Measurements from ENCODE around the gene SLC38A2.

SLC38A2 gene

DNA sequence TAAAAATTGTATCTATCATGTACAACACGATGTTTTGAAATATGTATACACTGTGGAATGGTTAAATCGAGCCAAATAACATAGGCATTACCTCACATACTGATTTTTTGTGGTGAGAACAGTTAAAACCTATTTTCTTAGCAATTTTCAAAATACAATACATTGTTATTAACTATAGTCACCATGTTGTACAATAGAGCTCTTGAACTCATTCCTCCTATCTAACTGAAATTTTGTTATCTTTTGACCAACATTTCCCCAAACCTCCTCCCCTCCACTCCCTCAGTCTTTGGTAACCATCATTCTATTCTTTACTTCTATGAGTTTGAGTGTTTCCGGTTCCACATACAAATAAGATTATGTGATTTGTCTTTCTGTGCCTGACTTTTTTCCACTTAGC lies 6.8 kb upstream of the SLC38A2 start (continued):
- TF ChIP-seq, protein P1, sequence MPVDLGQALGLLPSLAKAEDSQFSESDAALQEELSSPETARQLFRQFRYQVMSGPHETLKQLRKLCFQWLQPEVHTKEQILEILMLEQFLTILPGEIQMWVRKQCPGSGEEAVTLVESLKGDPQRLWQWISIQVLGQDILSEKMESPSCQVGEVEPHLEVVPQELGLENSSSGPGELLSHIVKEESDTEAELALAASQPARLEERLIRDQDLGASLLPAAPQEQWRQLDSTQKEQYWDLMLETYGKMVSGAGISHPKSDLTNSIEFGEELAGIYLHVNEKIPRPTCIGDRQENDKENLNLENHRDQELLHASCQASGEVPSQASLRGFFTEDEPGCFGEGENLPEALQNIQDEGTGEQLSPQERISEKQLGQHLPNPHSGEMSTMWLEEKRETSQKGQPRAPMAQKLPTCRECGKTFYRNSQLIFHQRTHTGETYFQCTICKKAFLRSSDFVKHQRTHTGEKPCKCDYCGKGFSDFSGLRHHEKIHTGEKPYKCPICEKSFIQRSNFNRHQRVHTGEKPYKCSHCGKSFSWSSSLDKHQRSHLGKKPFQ (tag by site-specific recombination; IDR thresholded peaks at IDR 0.05): no peak
- TF ChIP-seq ZNF521 (tag by site-specific recombination; IDR thresholded peaks at IDR 0.05) (no peak), ZNF121 (tag by site-specific recombination; IDR thresholded peaks at IDR 0.05) (no peak), ZNF138 (tag by site-specific recombination; IDR thresholded peaks at IDR 0.05; ENCODE audit: borderline replicate concordance) (no peak), HOXC10 (CRISPR knock-in tag; IDR thresholded peaks at IDR 0.05) (no peak), MZF1 (tag by site-specific recombination; IDR thresholded peaks at IDR 0.05; ENCODE audit: borderline replicate concordance) (no peak), ZNF544 (tag by site-specific recombination; IDR thresholded peaks at IDR 0.05) (no peak), ZNF560 (tag by site-specific recombination; IDR thresholded peaks at IDR 0.05; ENCODE audit: borderline replicate concordance) (no peak), ZFHX2 (tag by site-specific recombination; conservative IDR thresholded peaks at IDR 0.05) (no peak), ZSCAN16 (tag by site-specific recombination; IDR thresholded peaks at IDR 0.05) (no peak), ZNF140 (tag by site-specific recombination; IDR thresholded peaks at IDR 0.05) (no peak), ZFP41 (tag by site-specific recombination; IDR thresholded peaks at IDR 0.05; ENCODE audit: borderline replicate concordance) (no peak)
- TF ChIP-seq, protein P2, sequence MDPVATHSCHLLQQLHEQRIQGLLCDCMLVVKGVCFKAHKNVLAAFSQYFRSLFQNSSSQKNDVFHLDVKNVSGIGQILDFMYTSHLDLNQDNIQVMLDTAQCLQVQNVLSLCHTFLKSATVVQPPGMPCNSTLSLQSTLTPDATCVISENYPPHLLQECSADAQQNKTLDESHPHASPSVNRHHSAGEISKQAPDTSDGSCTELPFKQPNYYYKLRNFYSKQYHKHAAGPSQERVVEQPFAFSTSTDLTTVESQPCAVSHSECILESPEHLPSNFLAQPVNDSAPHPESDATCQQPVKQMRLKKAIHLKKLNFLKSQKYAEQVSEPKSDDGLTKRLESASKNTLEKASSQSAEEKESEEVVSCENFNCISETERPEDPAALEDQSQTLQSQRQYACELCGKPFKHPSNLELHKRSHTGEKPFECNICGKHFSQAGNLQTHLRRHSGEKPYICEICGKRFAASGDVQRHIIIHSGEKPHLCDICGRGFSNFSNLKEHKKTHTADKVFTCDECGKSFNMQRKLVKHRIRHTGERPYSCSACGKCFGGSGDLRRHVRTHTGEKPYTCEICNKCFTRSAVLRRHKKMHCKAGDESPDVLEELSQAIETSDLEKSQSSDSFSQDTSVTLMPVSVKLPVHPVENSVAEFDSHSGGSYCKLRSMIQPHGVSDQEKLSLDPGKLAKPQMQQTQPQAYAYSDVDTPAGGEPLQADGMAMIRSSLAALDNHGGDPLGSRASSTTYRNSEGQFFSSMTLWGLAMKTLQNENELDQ (tag by site-specific recombination; IDR thresholded peaks at IDR 0.05; ENCODE audit: low read depth): no peak

DNA sequence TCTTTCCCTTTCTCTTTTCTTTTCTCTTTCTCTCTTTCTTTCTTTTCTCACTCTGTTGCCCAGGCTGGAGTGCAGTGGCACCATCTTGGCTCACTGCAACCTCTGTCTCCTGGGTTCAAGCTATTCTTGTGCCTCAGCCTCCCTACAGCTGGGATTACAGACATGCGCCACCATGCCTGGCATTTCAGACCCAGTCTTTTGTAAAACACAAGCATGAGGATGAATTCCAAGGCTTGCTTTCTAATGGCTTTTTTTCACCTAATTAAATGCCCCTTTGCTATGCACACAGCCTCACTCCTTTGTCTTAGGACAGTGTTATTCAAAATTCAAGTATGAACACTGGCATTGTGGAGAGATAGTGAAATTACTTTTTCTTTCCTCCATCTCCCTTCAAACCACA lies 6.0 kb upstream of the SLC38A2 start:
- Histone ChIP-seq H3K4me1 (ENCODE audit: control insufficient read depth, insufficient read depth, low read length) (peaks cover 13% of the 10 kb centered on the region), H3K36me3 (ENCODE audit: control insufficient read depth in 2 of 2, insufficient read depth in 1 of 2, low read length in 2 of 2) (no peaks in the 10 kb centered on the region), H3K4me3 (ENCODE audit: low read depth, low read length) (no peak overlapping the region), H3K9me3 (ENCODE audit: control insufficient read depth, insufficient read depth, low read depth, low read length) (no peaks in the 10 kb centered on the region), H3K27ac (ENCODE audit: extremely low read depth, low read depth, low read length) (no peak overlapping the region)
- ChIA-PET POLR2A (no interaction called here), CTCF (no interaction called here)
- TF ChIP-seq BCL11B (tag by site-specific recombination; IDR thresholded peaks at IDR 0.05; ENCODE audit: low read depth) (no peak), PRDM1 (tag by site-specific recombination; IDR thresholded peaks at IDR 0.05) (0 out of 2 replicates have a peak, but pooled peaks have one; percentile 34)

DNA sequence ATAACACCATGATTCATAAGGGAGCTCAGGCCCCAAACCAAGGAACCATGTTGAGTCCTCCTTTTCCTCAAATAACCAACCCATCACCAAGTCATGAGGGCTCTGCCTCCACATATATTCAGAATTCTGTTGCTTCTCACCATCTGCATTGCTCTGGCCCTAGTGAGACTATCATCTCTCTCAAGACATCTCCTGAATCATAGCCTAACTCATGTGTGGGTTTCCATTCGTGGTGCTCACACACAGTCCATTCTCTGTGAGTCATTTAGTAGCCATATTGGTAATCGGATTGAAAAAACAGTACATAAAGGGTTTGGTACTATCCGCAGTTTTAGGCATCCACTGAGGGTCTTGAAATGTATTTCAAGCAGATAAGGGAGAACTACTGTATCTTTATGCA lies 5.1 kb upstream of the SLC38A2 start:
- Histone ChIP-seq H3K36me3 (ENCODE audit: control insufficient read depth in 2 of 2, insufficient read depth in 1 of 2, low read length in 2 of 2) (no peaks in the 10 kb centered on the region), H3K4me1 (ENCODE audit: control insufficient read depth, insufficient read depth, low read length) (peaks cover 13% of the 10 kb centered on the region), H3K27ac (ENCODE audit: extremely low read depth, low read depth, low read length) (no peak overlapping the region), H3K4me3 (ENCODE audit: low read depth, low read length) (no peak overlapping the region), H3K9me3 (ENCODE audit: control insufficient read depth, insufficient read depth, low read depth, low read length) (no peaks in the 10 kb centered on the region)
- TF ChIP-seq BCL11B (tag by site-specific recombination; IDR thresholded peaks at IDR 0.05; ENCODE audit: low read depth) (no peak), ZNF791 (tag by site-specific recombination; IDR thresholded peaks at IDR 0.05) (no peak), ZNF37A (tag by site-specific recombination; IDR thresholded peaks at IDR 0.05) (no peak)
- POLR2A ChIA-PET: no interaction called here
- CTCF ChIA-PET: no interaction called here

DNA sequence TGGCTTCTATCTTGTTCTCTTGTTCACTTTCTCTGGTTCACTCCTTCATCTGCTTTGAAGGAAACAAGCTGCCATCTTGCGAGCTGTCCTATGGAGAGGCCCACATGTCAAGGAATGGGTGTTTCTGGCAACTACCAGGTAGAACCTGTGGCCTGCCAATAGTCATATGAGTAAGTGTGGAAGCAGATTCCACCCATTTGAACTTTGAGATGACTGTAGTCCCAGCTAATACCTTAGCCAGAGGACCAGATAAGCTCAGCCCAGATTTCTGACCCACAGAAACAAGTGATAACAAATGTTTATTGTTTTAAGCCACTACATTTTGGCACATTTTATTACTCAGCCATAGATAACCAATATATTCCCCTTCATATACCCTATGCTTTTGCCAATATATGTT lies 4.0 kb upstream of the SLC38A2 start:
- peaks cover 9% of the 10 kb centered on the region; the same call in 1 of the 2 replicates for H3K4me1 ChIP-seq (ENCODE audit: control insufficient read depth, insufficient read depth, low read length)
- CTCF ChIA-PET: interaction anchor here (0.7 kb wide), 1 partner anchor 302 kb away, joined by 3 read pairs; no protein-coding TSS in a partner anchor
- TF ChIP-seq SALL2 (tag by site-specific recombination; IDR thresholded peaks at IDR 0.05; ENCODE audit: borderline replicate concordance) (no peak), ZNF549 (tag by site-specific recombination; IDR thresholded peaks at IDR 0.05) (no peak), ZNF791 (tag by site-specific recombination; IDR thresholded peaks at IDR 0.05) (no peak), ZSCAN23 (tag by site-specific recombination; IDR thresholded peaks at IDR 0.05) (no peak), ZNF311 (tag by site-specific recombination; IDR thresholded peaks at IDR 0.05; ENCODE audit: borderline replicate concordance) (no peak), RBAK (tag by site-specific recombination; IDR thresholded peaks at IDR 0.05) (no peak), ZSCAN16 (tag by site-specific recombination; IDR thresholded peaks at IDR 0.05) (no peak), ZNF169 (tag by site-specific recombination; IDR thresholded peaks at IDR 0.05) (no peak)
- TF ChIP-seq, protein P3, sequence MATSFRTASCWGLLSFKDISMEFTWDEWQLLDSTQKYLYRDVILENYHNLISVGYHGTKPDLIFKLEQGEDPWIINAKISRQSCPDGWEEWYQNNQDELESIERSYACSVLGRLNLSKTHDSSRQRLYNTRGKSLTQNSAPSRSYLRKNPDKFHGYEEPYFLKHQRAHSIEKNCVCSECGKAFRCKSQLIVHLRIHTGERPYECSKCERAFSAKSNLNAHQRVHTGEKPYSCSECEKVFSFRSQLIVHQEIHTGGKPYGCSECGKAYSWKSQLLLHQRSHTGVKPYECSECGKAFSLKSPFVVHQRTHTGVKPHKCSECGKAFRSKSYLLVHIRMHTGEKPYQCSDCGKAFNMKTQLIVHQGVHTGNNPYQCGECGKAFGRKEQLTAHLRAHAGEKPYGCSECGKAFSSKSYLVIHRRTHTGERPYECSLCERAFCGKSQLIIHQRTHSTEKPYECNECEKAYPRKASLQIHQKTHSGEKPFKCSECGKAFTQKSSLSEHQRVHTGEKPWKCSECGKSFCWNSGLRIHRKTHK (tag by site-specific recombination; IDR thresholded peaks at IDR 0.05): no peak
- TF ChIP-seq, protein P4, sequence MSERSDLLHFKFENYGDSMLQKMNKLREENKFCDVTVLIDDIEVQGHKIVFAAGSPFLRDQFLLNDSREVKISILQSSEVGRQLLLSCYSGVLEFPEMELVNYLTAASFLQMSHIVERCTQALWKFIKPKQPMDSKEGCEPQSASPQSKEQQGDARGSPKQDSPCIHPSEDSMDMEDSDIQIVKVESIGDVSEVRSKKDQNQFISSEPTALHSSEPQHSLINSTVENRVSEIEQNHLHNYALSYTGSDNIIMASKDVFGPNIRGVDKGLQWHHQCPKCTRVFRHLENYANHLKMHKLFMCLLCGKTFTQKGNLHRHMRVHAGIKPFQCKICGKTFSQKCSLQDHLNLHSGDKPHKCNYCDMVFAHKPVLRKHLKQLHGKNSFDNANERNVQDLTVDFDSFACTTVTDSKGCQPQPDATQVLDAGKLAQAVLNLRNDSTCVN (tag by site-specific recombination; optimal IDR thresholded peaks at IDR 0.05): no peak

More for the DNA sequence above, 4.0 kb upstream of the SLC38A2 start:
- H3K4me3 ChIP-seq (ENCODE audit: low read depth, low read length): no peak overlapping the region
- no peaks in the 10 kb centered on the region for H3K9me3 ChIP-seq (ENCODE audit: control insufficient read depth, insufficient read depth, low read depth, low read length)
- no peaks in the 10 kb centered on the region for H3K36me3 ChIP-seq (ENCODE audit: control insufficient read depth in 2 of 2, insufficient read depth in 1 of 2, low read length in 2 of 2)
- no peak overlapping the region for H3K27ac ChIP-seq (ENCODE audit: extremely low read depth, low read depth, low read length)
- POLR2A ChIA-PET: no interaction called here
